NCI-H526 (cell line): Measurements from ENCODE around the gene HNF1A.

Source experiments
- DNase-seq, 2 experiments: peaks; one replicate each; lab custom pipeline; 2025; lab: John Stamatoyannopoulos, UW

HNF1A gene

GRCh38 chr12:120988658-120989057 lies 10.3 kb downstream of the HNF1A start:
- DNase-seq = no peak

GRCh38 chr12:120989687-120990086 lies 11.3 kb downstream of the HNF1A start:
- no peak for DNase-seq

GRCh38 chr12:120990487-120991055 lies 12.2 kb downstream of the HNF1A start:
- DNase-seq = no peak

- DNase-seq = no peak
Measured at GRCh38 chr12:120991965-120992364, 13.6 kb downstream of the HNF1A start.

- no peak for DNase-seq
Measured at GRCh38 chr12:120992989-120993388, 14.6 kb downstream of the HNF1A start.

- no peak for DNase-seq
Measured at GRCh38 chr12:120993496-120993895, 15.2 kb downstream of the HNF1A start.

- no peak for DNase-seq
Measured at GRCh38 chr12:120994059-120994458, 15.7 kb downstream of the HNF1A start.

GRCh38 chr12:120994589-120995337 lies 16.4 kb downstream of the HNF1A start:
- no peak for DNase-seq

- DNase-seq = no peak
Measured at GRCh38 chr12:120996133-120996746, 17.9 kb downstream of the HNF1A start.

GRCh38 chr12:120997448-120997847 lies 19.1 kb downstream of the HNF1A start:
- DNase-seq = no peak

- DNase-seq = no peak
Measured at GRCh38 chr12:120998435-120998834, 20.1 kb downstream of the HNF1A start.

- no peak for DNase-seq
Measured at GRCh38 chr12:120999191-121000120, 21.1 kb downstream of the HNF1A start.

GRCh38 chr12:121000530-121000929 lies 22.2 kb downstream of the HNF1A start:
- no peak for DNase-seq

- no peak for DNase-seq
Measured at GRCh38 chr12:121001060-121001459, 22.7 kb downstream of the HNF1A start.

- no peak for DNase-seq
Measured at GRCh38 chr12:121001841-121002483, 23.6 kb downstream of the HNF1A start.

GRCh38 chr12:121003650-121004049 lies 25.3 kb downstream of the HNF1A start:
- DNase-seq = peak in 1 of 2 experiments; percentile 20

GRCh38 chr12:121004253-121004815 lies 26.0 kb downstream of the HNF1A start:
- no peak for DNase-seq

GRCh38 chr12:121005346-121005815 lies 27.0 kb downstream of the HNF1A start:
- peak; percentile 9 to 61 for DNase-seq

GRCh38 chr12:121008347-121009098 lies 30.2 kb downstream of the HNF1A start:
- no peak for DNase-seq

- DNase-seq = peak; percentile 37 to 73
Measured at GRCh38 chr12:121009741-121010140, 31.4 kb downstream of the HNF1A start.
